GM21723 (cell line): ENCODE results near the gene ADAMTSL3.
"Not testable (repeated sequence)": the region's sequence is repeated elsewhere in the genome, so short reads cannot be mapped to it uniquely, and the experiment has no call there.

Experiments used
- ATAC-seq: cut with Tn5 transposase; IDR thresholded peaks from one replicate; pipeline ENCODE4 v1.9.1; 2021; ENCODE audit warnings: mild to moderate bottlenecking, moderate library complexity; ENCODE audit not compliant: unreplicated experiment

ADAMTSL3 gene

DNA sequence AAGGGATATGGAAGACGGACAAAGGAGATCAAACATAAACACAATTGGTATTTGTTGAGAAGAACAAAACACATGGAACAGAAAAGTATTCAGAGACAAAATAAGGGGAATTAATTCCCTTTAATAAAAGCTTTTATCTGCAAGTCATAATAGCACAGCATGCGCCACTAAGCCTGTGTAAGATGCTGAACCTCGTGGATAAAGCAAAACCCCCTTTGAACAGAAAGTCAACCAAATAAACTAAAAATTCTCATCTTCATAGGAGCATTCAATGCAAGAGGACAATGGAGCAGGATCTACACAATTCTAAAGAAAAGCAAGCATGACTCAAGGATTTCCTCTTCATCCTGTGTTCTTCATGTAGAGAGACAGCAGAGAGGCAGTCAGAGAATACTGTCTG is 307.4 kb downstream of the ADAMTSL3 start:
- ATAC-seq: no peak

DNA sequence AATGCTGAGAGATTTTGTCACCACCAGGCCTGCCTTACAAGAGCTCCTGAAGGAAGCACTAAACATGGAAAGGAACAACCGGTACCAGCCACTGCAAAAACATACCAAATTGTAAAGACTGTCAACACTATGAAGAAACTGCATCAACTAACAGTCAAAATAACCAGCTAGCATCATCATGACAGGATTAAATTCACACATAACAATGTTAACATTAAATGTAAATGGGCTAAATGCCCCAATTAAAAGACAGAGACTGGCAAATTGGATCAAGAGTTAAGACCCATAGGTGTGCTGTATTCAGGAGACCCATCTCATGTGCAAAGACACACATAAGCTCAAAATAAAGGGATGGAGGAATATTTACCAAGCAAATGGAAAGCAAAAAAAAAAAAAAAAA is 311.0 kb downstream of the ADAMTSL3 start:
- ATAC-seq: not testable (repeated sequence)

DNA sequence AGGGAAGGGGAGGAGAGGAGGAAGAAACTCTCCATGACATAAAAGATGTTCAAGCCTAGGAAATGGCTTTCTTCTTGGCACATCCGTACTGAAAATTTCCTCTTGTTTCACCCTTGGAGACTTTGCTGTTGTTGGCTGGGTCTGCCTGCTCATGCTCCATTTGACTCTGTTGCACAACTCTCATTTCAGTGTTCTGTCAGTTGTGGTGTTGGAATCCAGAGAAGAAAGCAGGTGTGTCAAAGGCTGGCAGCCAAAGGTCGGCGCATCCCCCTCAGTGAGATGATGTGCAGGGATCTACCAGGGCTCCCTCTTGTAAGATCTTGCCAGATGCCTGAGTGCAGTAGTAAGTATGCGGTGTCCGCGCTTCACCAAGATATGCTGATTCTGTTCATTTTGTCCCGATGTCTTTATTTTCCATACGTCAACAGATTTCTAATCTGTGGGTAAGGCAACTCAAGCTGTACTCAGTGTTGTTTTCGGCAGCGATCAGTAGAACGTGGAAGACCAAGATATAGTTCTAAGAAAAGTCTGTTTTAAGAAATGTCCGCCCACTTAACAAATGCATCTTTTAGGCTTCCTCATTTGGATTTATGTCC is 316.5 kb downstream of the ADAMTSL3 start:
- no peak for ATAC-seq

- no peak for ATAC-seq
Observed at GRCh38 chr15:83971992-83972391, 318.1 kb downstream of the ADAMTSL3 start.

GRCh38 chr15:83973816-83974215 is 319.9 kb downstream of the ADAMTSL3 start:
- ATAC-seq: peak; percentile 49

DNA sequence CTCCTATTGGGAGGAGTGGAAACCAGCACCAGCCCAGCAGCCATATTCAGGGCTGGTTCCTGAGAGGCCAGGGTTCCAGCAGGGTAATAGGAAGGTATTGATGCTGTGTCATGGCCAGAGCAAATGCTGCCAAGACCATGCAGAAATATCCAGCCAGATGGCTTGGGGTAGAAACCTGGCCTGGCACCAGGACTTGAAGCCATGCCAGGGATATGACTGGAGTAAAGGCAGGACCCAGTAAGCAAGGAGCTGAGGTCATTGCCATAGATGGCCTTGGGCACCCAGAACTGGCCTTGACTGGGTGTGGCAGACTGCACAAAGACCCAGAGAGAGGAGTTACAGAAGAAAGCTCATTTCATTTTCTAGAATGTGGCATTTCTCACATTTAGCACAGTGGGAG is 324.1 kb downstream of the ADAMTSL3 start:
- ATAC-seq: no peak

- no peak for ATAC-seq
Observed at GRCh38 chr15:83978588-83978987, 324.7 kb downstream of the ADAMTSL3 start.

DNA sequence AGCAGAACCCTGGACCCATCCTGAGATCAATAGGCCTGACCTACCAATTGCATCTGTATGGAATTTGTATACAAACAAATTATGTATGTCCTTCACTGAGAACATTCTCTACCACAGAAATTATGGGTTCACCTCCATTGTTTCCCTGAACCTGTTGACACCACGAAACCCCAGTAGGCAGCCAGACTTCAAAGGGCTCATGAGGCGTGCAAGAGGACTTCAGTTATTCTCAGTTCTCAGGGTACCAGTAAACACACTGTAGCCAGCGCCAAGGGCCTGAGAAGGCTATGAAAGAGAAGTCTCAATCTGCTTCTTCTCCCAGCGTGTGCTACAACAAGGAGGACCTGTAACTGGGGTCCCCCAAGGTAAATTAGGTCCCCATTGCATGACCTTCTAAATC is 326.7 kb downstream of the ADAMTSL3 start:
- no peak for ATAC-seq

GRCh38 chr15:83982748-83983147 is 328.8 kb downstream of the ADAMTSL3 start:
- no peak for ATAC-seq

GRCh38 chr15:83983634-83984458 is 329.9 kb downstream of the ADAMTSL3 start:
- ATAC-seq: peak; percentile 89

GRCh38 chr15:83984601-83985000 is 330.7 kb downstream of the ADAMTSL3 start:
- no peak for ATAC-seq

DNA sequence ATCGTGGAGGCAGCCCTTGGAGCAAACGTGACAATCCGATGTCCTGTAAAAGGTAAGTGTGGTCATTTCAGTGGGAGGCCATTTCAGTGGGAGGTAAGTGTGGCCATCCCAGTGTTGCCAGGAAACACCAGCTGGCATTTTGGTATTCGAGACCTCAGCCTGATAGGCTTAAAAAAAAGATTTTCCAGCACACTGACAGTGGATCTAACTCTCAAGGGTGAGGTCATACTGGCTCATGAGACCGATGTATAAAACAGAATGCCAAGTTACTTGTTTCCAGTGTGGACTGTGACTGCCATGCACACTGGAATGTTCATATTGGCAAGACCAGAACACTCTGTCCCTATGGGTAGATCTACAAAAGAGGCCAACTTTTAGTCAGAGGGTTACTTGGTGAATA is 337.2 kb downstream of the ADAMTSL3 start:
- no peak for ATAC-seq

GRCh38 chr15:83992324-83993031 is 338.6 kb downstream of the ADAMTSL3 start:
- ATAC-seq: peak; percentile 90

DNA sequence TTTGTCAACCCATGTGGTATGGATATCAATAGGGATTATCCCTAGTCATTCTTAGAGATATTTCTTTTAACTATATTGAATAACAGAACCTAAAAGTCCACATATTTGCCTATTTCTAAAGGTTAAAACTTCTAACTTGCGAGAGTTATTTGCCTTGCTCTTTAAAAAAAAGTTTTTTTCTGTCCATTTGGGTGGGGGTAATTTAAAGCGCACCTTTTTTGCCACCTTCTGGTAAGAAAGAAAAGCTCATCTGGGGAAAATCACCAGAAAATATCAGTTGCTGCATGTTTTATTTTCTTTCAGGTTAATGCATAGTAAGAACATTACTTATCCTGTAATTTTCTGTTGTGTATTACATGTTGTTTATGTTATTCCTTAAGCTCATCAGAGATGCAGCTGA is 339.7 kb downstream of the ADAMTSL3 start:
- no peak for ATAC-seq

DNA sequence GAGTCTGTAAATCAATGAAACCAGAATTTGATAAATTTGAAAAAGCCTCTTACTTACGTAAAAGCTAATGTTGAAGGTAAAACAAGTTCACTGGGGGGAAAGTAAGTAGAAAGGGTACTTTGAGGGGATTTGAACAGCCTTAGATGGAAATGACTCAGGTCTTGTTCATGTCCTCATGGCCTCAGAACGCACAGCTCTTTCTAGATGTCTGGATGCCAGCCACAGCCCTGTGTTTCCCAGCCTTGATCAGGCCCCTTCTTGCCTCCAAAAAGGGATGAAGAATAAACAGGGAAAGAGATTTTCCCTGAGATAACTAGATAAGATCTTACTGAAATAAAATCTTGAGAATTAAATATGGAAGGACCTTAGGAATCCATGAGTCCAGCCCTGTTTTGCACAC is 344.6 kb downstream of the ADAMTSL3 start:
- ATAC-seq: no peak

- no peak for ATAC-seq
Observed at GRCh38 chr15:83999396-84000135, 345.6 kb downstream of the ADAMTSL3 start.

- no peak for ATAC-seq
Observed at GRCh38 chr15:84001037-84001436, 347.1 kb downstream of the ADAMTSL3 start.

- ATAC-seq: no peak
Observed at GRCh38 chr15:84001655-84002054, 347.7 kb downstream of the ADAMTSL3 start.

DNA sequence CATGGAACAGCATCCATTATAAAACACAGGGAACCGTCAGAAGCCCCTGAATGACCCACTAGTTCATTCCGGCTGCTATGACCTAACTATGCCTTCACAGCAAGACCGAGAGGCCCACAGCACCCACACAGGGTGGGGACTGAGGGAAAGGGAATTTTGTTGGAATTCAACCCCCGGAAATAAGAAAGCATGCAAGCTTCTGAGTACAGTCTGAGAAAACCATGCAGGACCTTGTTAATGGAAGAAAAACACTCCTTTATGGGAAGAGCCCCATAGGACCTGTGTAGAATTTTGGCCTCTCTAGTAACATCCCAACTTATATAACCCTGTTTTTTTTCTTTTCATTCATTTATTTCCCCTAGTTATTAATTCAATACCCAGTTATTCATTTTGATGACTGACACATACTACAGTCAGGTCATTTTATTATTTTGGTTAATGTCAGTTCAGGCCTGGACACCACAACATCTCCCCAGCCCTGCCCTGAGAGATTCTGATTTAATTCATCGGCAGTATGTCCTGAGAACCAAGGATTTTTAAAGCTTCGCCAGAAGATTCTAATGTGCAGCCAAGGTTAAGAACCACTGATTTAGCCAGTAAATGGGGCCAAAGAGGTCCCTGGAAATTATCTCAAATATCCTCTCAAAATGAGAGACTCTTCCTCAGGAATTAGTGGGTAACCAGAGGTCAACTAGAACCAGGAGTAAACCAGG is 350.0 kb downstream of the ADAMTSL3 start:
- ATAC-seq: no peak

- ATAC-seq: no peak
Observed at GRCh38 chr15:84006421-84006820, 352.5 kb downstream of the ADAMTSL3 start.

DNA sequence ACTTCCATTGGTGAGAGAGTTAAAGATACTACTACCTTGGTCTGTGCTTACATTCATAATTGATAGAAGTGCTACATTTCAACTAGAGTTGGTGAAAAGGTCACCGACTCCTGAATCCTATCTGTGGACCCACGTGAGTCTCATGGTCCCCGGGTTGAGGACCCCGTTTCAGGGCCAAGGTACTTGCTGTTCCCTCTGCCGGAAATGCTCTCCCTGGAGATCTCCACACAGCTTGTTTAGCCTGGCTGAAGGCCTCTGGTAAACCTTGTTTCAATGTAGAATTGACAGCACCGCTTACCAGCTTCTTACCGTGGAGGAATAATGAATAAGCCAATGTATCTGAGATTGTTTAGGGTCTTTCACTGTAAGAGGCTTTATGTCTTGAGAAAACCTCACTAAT is 355.7 kb downstream of the ADAMTSL3 start:
- ATAC-seq: no peak
